HCT116 (cell line): ENCODE measurements around the gene S100A12. TPM values are rescaled to one million over a fixed set of nuclear protein-coding genes. Genes with fewer than 3 reads are reported as not detected.

ENCODE experiments used
- ATAC-seq: fragments of 200-7000 bp; cut with Tn5 transposase; 2 replicates; pipeline ENCODE4 v1.9.1; 2020; ENCODE audit warnings: mild to moderate bottlenecking, moderate library complexity
- BruUV-seq: library from RNA; stranded (reverse); fragments of 400-500 nt; replicated peaks from 2 replicates; lab custom pipeline; 2021; lab: Mats Ljungman, UMichigan
- CTCF ChIA-PET: fragments of 300-600 bp; sonication (Branson Sonifier 250); formaldehyde crosslinking; loops from one replicate; lab custom pipeline; 2021; ENCODE audit warnings: antibody characterized with exemption; lab: Charles Lee
- POLR2A ChIA-PET: fragments of 300-600, 350-600 bp; sonication (Branson Sonifier 250); formaldehyde crosslinking; loops from one replicate; lab custom pipeline; 2021; ENCODE audit warnings: antibody characterized with exemption; lab: Charles Lee
- RAD21 ChIA-PET, 2 experiments: fragments of 300-600 bp; sonication (Branson Sonifier 250); formaldehyde crosslinking; loops; one replicate each; lab custom pipeline; 2023; ENCODE audit warnings: low total read pairs in 2 of 2; ENCODE audit not compliant: uncharacterized antibody in 2 of 2, unreplicated experiment in 2 of 2, low non-redundant PET in 1 of 2; lab: Charles Lee
- DNase-seq: peaks from one replicate; pipeline ENCODE4 v3.0.0-alpha.2; 2010; ENCODE audit warnings: low read depth, low spot score
- H2AFZ ChIP-seq: fragments of 200-600 bp; shearing (Covaris generic), sonication (generic); 2 replicates; pipeline ENCODE4 v1.6.1; 2017; ENCODE audit warnings: low read depth, mixed run types, mixed read lengths, antibody characterized with exemption, low read length; ENCODE audit not compliant: poor library complexity, severe bottlenecking
- H3K27ac ChIP-seq: 2 replicates; pipeline ENCODE4 v1.5.1; 2012; ENCODE audit warnings: low read depth, low read length
- H3K27me3 ChIP-seq: fragments of 200-600 bp; sonication (generic); 2 replicates; pipeline ENCODE4 v1.6.1; 2016; ENCODE audit warnings: mixed run types, low read length, mixed read lengths; ENCODE audit not compliant: insufficient read depth
- H3K36me3 ChIP-seq, 2 experiments: fragments of 200-500 bp in 1 of 2; fragments of 200-600 bp in 1 of 2; sonication (Bioruptor generic) in 1 of 2; sonication (generic) in 1 of 2; 2 replicates each; pipeline versions ENCODE4 v1.5.1 to v1.6.1; 2014 to 2016; ENCODE audit warnings: low read length in 2 of 2, inconsistent platforms in 1 of 2, mixed read lengths in 1 of 2, mixed run types in 1 of 2; ENCODE audit not compliant: insufficient read depth in 2 of 2, control insufficient read depth in 1 of 2
- H3K4me1 ChIP-seq, 2 experiments: fragments of 200-600 bp in 1 of 2; sonication (generic) in 1 of 2; 2 replicates each; pipeline versions ENCODE4 v1.5.1 to v1.6.1; 2012 to 2017; ENCODE audit warnings: low read length in 2 of 2, inconsistent platforms in 1 of 2, mild to moderate bottlenecking in 1 of 2, mixed read lengths in 1 of 2, mixed run types in 1 of 2, moderate library complexity in 1 of 2; ENCODE audit not compliant: insufficient read depth in 2 of 2, control insufficient read depth in 1 of 2
- H3K4me2 ChIP-seq: fragments of 200-600 bp; sonication (generic); 2 replicates; pipeline ENCODE4 v1.6.1; 2017; ENCODE audit warnings: mixed run types, low read length, mixed read lengths
- H3K4me3 ChIP-seq, 2 experiments: fragments of 200-600 bp in 1 of 2; sonication (generic) in 1 of 2; replicated peaks in 1 of 2; 2 replicates each; pipeline ENCODE4 v1.5.1; 2011 to 2016; ENCODE audit warnings: low read length in 2 of 2, control low read depth in 1 of 2, low read depth in 1 of 2, mild to moderate bottlenecking in 1 of 2, mixed read lengths in 1 of 2, mixed run types in 1 of 2
- H3K79me2 ChIP-seq: fragments of 200-600 bp; sonication (generic); 2 replicates; pipeline ENCODE4 v1.6.1; 2017; ENCODE audit warnings: mild to moderate bottlenecking, mixed run types, low read length, moderate library complexity, mixed read lengths; ENCODE audit not compliant: insufficient read depth
- H3K9ac ChIP-seq: fragments of 200-600 bp; sonication (generic); 2 replicates; pipeline ENCODE4 v1.6.1; 2016; ENCODE audit warnings: low read length, mixed read lengths
- H3K9me2 ChIP-seq: fragments of 200-600 bp; sonication (generic), shearing (Covaris generic); 2 replicates; pipeline ENCODE4 v1.6.1; 2017; ENCODE audit warnings: mixed run types, mild to moderate bottlenecking, moderate library complexity; ENCODE audit not compliant: insufficient read depth
- H3K9me3 ChIP-seq, 2 experiments: fragments of 200-500 bp in 1 of 2; fragments of 200-600 bp in 1 of 2; sonication (Bioruptor generic) in 1 of 2; sonication (generic) in 1 of 2; 2 replicates each; pipeline ENCODE4 v1.6.1; 2014 to 2017; ENCODE audit warnings: low read length in 2 of 2, mixed read lengths in 2 of 2, inconsistent platforms in 1 of 2, low read depth in 1 of 2, mild to moderate bottlenecking in 1 of 2, mixed run types in 1 of 2, moderate library complexity in 1 of 2; ENCODE audit not compliant: control insufficient read depth in 1 of 2, insufficient read depth in 1 of 2
- H4K20me1 ChIP-seq: fragments of 200-600 bp; sonication (generic), shearing (Covaris generic); 2 replicates; pipeline ENCODE4 v1.6.1; 2017; ENCODE audit warnings: mixed run types, mild to moderate bottlenecking, moderate library complexity; ENCODE audit not compliant: insufficient read depth
- CBX3 ChIP-seq: IDR thresholded peaks from 2 replicates; pipeline ENCODE4 v1.6.1; 2012; ENCODE audit warnings: low read depth
- EGR1 ChIP-seq: IDR thresholded peaks from 2 replicates; pipeline ENCODE4 v1.6.1; 2012; ENCODE audit warnings: low read depth
- EZH2phosphoT487 ChIP-seq: fragments of 200-600 bp; IDR thresholded peaks from 2 replicates; pipeline ENCODE4 v1.6.1; 2018; ENCODE audit warnings: antibody characterized with exemption, borderline replicate concordance
- FOSL1 ChIP-seq: IDR thresholded peaks from 2 replicates; pipeline ENCODE4 v1.6.1; 2012; ENCODE audit warnings: low read depth
- POLR2A ChIP-seq: IDR thresholded peaks from 2 replicates; pipeline ENCODE4 v1.7.0; 2011; ENCODE audit warnings: borderline replicate concordance; ENCODE audit not compliant: insufficient read depth, insufficient read length; ENCODE audit errors: extremely low read depth
- SIN3A ChIP-seq: IDR thresholded peaks from 2 replicates; pipeline ENCODE4 v1.6.1; 2012; ENCODE audit warnings: low read depth
- SP1 ChIP-seq: IDR thresholded peaks from 2 replicates; pipeline ENCODE4 v1.6.1; 2012; ENCODE audit warnings: low read depth
- SRF ChIP-seq: IDR thresholded peaks from 2 replicates; pipeline ENCODE4 v1.6.1; 2012; ENCODE audit warnings: low read depth
- TCF7L2 ChIP-seq: IDR thresholded peaks from 2 replicates; pipeline ENCODE4 v1.7.0; 2011; ENCODE audit warnings: borderline replicate concordance, inconsistent platforms; ENCODE audit not compliant: insufficient read depth, insufficient read length; ENCODE audit errors: extremely low read depth
- ZNF274 ChIP-seq: fragments of 200-500 bp; sonication (Bioruptor generic); IDR thresholded peaks from 2 replicates; pipeline ENCODE4 v1.6.1; 2014; ENCODE audit warnings: mild to moderate bottlenecking, low read depth, low read length, inconsistent platforms
- intact Hi-C: fragments of 100-400 bp; cut with micrococcal nuclease; formaldehyde crosslinking; loops from 2 replicates; pipeline ENCODE4 v1.10.0; 2022
- total RNA-seq: library from RNA; stranded (reverse); gene quantifications from one replicate; pipeline ENCODE4 v1.2.1, GENCODE V29; 2021; ENCODE audit not compliant: unreplicated experiment
- TF ChIP-seq, protein P1 (sequence below): IDR thresholded peaks from 2 replicates; pipeline ENCODE4 v1.6.1; 2011; ENCODE audit warnings: mild to moderate bottlenecking, low read length, moderate library complexity; ENCODE audit not compliant: insufficient replicate concordance; ENCODE audit errors: extremely low read depth
- TF ChIP-seq, protein P2 (sequence below): IDR thresholded peaks from 2 replicates; pipeline ENCODE4 v1.6.1; 2012
- TF ChIP-seq, protein P3 (sequence below): IDR thresholded peaks from 2 replicates; pipeline ENCODE4 v1.6.1; 2012; ENCODE audit warnings: low read depth

Gene S100A12
- total RNA-seq, 1 experiment from 2014 or later: not detected

DNA sequence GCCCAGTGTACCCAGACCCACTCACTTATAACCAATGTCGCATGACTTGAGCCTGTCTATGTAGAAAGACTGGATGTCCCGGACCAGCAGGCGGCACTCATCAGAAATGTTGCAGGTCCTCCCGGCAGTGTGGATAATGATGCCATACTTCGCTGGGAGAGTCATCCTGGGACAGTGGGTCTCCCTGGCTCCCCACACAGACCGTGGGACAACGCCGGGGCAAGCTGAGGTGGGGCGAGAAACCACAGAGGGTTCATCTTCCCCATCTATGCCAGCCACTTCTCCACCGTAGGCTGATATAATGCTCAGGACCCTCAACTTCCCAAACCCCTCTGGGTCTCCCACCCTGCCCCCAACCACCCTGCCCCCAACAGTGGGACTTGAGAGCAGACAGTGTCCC lies 35.1 kb downstream of the S100A12 start:
- H3K9me2 ChIP-seq: no peaks in the 10 kb centered on the region
- H3K9me3 ChIP-seq: no peaks in the 10 kb centered on the region
- H3K4me1 ChIP-seq: no peaks in the 10 kb centered on the region
- H3K27ac ChIP-seq: no peak overlapping the region
- no peak overlapping the region for H2AFZ ChIP-seq
- ChIA-PET POLR2A (no interaction called here), CTCF (no interaction called here), RAD21 (no interaction called here)
- intact Hi-C loops: no loop called here
- H3K4me3 ChIP-seq: no peak overlapping the region
- no TSS peak for BruUV-seq
- TF ChIP-seq, protein P1, sequence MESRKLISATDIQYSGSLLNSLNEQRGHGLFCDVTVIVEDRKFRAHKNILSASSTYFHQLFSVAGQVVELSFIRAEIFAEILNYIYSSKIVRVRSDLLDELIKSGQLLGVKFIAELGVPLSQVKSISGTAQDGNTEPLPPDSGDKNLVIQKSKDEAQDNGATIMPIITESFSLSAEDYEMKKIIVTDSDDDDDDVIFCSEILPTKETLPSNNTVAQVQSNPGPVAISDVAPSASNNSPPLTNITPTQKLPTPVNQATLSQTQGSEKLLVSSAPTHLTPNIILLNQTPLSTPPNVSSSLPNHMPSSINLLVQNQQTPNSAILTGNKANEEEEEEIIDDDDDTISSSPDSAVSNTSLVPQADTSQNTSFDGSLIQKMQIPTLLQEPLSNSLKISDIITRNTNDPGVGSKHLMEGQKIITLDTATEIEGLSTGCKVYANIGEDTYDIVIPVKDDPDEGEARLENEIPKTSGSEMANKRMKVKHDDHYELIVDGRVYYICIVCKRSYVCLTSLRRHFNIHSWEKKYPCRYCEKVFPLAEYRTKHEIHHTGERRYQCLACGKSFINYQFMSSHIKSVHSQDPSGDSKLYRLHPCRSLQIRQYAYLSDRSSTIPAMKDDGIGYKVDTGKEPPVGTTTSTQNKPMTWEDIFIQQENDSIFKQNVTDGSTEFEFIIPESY: no peak
- TF ChIP-seq EZH2phosphoT487: no peak
- no peak for TF ChIP-seq EGR1
- TF ChIP-seq POLR2A: no peak
- TF ChIP-seq, protein P2, sequence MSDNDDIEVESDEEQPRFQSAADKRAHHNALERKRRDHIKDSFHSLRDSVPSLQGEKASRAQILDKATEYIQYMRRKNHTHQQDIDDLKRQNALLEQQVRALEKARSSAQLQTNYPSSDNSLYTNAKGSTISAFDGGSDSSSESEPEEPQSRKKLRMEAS: no peak
- no peak for TF ChIP-seq CBX3
- no peak for TF ChIP-seq TCF7L2
- no peak for TF ChIP-seq SIN3A
- TF ChIP-seq, protein P3, sequence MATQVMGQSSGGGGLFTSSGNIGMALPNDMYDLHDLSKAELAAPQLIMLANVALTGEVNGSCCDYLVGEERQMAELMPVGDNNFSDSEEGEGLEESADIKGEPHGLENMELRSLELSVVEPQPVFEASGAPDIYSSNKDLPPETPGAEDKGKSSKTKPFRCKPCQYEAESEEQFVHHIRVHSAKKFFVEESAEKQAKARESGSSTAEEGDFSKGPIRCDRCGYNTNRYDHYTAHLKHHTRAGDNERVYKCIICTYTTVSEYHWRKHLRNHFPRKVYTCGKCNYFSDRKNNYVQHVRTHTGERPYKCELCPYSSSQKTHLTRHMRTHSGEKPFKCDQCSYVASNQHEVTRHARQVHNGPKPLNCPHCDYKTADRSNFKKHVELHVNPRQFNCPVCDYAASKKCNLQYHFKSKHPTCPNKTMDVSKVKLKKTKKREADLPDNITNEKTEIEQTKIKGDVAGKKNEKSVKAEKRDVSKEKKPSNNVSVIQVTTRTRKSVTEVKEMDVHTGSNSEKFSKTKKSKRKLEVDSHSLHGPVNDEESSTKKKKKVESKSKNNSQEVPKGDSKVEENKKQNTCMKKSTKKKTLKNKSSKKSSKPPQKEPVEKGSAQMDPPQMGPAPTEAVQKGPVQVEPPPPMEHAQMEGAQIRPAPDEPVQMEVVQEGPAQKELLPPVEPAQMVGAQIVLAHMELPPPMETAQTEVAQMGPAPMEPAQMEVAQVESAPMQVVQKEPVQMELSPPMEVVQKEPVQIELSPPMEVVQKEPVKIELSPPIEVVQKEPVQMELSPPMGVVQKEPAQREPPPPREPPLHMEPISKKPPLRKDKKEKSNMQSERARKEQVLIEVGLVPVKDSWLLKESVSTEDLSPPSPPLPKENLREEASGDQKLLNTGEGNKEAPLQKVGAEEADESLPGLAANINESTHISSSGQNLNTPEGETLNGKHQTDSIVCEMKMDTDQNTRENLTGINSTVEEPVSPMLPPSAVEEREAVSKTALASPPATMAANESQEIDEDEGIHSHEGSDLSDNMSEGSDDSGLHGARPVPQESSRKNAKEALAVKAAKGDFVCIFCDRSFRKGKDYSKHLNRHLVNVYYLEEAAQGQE: no peak
- no peak for TF ChIP-seq FOSL1
- TF ChIP-seq SRF: no peak
- no peak for TF ChIP-seq ZNF274
- no peak for TF ChIP-seq SP1
- H3K9ac ChIP-seq: no peak overlapping the region
- peaks cover 27% of the 10 kb centered on the region for H3K27me3 ChIP-seq
- no peaks in the 10 kb centered on the region for H4K20me1 ChIP-seq
- no peaks in the 10 kb centered on the region for H3K36me3 ChIP-seq
- DNase-seq: no peak
- no peaks in the 10 kb centered on the region for H3K79me2 ChIP-seq
- no peak overlapping the region for H3K4me2 ChIP-seq
- ATAC-seq: no peak
